GM19351 (cell line): ENCODE results near the gene STK32B.
"Not testable (repeated sequence)": the region's sequence is repeated elsewhere in the genome, so short reads cannot be mapped to it uniquely, and the experiment has no call there.

Source experiments
- ATAC-seq: cut with Tn5 transposase; IDR thresholded peaks from one replicate; pipeline ENCODE4 v1.9.1; 2021; ENCODE audit warnings: mild to moderate bottlenecking, moderate library complexity; ENCODE audit not compliant: unreplicated experiment

STK32B gene

DNA sequence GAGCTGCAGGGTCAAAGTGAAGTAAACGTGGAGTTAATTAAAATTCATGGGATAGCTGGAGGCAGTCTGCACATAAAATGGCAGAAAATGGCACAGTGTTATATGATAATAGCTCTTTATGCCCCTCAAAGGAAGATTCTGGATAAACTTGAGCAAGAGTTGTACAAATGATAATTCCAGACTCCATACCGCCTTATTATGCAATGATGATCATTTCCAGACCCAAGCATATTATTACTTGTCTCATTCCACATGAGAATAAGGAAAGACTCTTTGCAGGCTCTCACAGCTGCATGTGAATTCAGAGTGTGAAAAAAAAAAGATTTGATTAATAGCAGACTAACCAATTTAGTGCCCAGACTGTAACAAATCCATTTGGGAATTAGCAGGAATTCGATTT, 105.4 kb downstream of the STK32B start:
- ATAC-seq: no peak

DNA sequence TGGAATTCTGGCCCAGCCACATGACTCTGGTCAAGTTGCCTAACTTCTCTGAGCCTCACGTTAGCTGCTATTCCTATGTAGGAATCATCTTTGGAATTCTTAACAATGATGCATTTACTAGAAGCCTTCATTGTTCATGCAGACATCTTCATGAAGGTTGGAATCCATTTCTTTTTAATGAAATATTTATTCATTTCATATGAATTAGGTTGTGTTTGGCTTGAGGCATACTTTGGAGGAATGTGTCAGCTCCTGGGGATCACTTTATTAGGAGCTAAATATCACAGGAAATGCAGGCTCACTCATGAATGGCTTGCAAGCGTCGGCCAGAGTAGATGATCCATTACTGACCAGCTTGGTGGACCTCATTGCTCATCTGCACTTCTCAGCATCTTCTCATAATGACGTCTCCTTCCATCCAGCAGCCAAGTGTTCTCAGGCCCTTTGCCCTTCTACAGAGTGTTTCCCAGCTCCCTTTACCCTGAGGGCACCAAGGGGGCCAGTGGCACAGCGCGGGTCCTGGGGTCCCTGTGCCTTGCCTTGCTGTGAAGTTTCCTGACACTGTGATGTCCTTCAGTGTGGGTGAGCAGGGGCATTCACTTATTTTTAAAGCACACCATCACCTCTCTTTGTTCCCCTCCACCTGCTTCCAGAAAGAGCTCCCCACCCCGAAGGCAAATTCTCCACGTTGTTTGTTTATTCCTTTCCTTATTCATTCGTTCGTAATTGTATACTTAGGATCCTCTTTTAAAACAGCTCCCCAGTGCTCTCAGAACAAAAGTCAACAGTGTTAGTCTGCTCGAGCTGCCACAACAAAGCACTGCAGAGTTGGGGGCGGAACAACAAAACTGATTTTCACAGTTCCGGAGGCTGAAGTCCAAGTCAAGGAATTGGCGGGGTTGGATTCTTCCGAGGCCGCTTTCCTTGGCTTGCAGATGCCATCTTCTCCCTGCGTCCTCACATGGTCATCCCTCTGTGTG, 106.8 kb downstream of the STK32B start:
- ATAC-seq: no peak

DNA sequence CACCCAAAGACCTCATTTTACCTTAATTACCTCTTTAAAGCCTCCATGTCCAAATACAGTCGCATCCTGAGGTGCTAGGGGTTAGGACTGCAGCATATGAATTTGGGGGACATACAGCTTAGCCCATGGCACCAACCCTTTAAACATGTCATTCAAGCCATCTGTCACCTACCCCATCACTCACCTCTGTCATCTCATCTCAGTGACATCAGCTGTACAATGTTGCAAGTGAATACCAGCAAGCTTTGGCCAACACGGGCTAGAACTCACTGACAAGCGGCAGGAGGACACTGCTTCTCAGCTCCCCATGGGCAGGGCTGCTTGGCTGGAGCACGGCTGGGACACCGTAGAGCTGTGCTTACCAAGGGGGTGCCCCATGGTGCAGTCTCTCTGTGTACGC, 107.5 kb downstream of the STK32B start:
- ATAC-seq: no peak

DNA sequence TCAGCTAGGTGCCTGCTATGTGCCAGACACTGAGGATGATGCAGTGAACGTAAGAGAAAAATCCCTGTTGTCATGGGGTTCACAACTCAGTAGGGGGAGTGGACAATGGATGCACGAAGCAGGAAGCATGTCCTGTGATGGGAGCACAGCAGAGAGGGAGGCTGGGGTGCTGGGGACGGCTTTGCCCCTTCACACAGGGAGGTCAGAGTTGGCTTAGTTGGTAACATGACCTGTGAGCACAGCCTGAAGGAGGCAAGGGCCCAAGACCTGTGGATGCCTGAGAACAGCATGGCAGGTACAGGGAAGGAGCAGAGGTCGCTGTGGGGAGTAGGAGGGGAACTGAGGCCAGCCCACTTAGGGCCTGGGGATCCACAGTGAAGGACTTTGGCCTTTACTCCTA, 109.4 kb downstream of the STK32B start:
- no peak for ATAC-seq

DNA sequence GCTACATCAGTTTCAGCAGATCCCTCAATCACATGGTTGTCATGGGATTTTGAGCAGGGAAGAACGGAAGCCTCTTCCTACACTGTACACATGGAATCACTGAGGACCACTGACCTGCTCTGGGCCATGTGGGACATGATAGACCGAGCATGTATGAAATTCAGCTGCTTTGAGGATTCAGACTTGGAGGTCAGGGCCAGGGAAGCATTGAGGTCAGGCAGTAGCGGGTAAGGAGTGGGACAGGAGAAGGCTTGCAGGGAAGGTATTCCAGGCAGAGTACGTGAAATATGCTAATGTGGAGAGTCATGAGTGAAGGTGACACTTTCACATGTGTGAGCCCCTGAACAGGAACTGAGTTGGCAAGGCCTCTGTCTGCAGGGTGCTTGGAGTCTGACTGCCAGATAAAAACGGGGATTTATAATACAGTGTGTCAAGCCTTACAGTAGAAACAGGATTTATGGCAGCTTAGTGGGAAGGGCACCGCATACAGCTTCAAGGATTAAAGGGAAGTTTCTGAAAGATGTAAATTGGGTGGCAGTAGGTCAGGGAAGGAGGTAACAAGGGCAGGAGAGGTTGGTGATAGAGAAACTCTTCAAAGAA, 111.7 kb downstream of the STK32B start:
- no peak for ATAC-seq

DNA sequence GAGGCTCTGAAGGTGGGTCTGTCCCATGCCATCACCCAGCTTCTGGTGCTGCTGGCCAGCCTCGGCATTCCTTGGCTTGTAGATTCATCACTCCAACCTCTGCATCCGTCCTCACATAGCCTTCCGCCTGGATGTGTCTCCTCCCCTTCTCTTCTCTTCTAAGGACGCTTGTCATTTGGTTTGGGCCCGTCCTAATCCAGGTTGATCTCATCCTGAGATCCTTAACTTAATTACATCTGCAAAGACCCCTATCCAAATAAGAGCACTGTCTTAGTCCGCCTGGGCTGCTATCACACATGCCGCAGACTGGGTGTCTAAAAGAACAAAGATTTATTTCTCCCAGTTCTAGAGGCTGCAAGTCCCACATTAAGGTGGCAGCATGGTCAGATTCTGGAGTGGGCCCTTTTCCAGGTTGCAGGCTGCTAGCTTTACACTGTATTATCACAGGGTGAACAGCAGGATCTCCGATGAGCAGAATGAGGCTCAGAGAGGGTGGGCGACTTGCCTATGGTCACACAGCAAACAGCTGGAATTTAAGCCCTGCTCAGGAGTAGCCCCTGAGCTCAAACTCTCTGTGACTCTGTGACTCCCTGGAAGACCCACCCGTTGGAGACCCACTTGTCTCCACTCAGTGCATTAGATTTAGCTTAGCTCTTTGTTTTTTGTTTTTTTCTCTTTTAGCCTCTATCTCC, 113.1 kb downstream of the STK32B start:
- no peak for ATAC-seq

DNA sequence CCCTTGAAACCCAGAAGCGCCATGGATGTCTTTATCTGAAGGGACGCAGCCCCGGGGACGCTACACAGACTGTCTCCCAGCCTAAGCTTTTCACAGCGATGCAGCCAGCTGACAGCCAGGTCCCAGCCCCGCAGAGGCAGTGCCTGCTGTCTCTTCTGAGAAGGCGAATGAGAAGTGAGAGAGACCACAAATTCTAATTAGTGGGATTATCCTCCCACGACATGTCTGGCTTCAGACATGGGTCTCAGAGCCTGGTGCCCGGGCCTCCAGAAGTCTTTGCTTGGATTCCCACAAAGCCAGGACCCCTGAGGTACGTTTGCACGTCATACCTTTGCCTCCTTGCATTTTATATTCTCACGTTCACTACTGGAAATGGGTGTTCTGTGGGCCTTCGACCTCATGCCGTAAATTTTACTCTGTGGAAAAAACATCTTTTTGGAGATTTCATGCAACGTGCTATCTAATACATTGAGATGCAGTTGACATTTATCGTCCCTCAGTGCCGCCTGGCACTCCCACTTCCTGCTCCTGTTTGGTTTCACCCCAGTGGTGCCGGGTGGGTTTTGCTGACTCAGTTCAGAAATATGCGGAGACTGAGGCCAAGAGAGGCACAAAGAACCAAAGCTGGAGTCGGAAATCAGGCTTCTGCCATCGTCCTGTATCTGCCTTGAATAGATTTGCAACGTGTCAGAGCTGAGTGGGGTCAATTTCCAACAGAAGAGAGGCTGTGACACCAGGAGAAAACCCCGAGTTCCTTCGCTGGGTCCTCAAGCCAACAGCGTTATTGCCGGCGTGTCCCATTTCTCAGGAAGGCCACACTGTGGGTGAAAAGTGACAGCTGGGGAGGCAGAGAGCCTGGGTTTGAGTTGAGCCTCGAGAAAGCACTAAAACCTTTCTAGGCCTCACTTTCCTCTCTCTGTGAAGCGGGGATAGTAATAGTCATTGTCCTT, 114.4 kb downstream of the STK32B start:
- no peak for ATAC-seq

DNA sequence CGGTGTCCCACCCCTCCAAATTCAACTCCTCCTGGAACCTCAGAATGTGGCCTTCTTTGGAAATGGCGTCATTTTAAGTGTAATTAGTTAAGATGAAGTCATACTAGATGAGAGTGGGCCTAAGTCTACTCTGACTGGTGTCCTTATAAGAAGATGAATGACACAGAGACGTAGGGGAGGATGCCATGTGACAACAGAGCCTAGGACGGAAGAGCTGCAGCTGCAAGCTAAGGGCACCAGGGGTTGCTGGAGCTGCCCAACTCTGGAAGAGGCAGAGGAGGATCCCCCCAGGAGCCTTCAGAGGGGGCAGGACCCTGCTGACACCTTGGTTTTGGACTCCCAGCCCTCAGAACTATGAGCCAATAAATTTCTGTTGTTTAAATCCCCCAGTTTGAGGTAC, 115.1 kb downstream of the STK32B start:
- no peak for ATAC-seq

DNA sequence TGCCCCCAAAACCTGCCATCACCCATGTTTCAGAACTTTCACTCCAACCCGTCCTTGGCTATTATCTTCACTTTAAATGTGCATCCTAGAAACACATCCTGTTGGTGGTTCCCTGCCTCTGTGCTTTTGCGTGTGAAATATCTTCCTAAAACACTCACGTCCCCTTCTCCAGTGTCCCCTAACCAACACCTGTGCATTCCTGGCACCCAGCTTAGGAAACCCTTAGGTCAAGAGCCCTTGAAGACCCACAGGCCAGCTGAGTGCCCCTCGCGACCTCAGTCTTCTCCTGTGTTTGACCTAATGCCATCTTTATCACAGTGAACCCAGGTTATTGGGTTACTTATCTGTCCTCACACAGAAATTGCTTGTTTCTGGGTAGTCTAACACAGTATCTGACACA, 117.6 kb downstream of the STK32B start:
- ATAC-seq: no peak

DNA sequence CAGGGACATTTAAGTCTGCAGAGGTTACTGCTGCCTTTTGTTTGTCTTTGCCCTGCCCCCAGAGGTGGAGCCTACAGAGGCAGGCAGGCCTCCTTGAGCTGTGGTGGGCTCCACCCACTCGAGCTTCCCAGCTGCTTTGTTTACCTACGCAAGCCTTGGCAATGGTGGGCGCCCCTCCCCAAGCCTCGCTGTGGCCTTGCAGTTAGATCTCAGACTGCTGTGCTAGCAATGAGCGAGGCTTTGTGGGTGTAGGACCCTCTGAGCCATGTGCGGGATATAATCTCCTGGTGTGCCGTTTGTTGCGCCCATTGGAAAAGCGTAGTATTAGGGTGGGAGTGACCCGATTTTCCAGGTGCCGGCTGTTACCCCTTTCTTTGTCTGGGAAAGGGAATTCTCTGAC, 124.6 kb downstream of the STK32B start:
- ATAC-seq: not testable (repeated sequence)

DNA sequence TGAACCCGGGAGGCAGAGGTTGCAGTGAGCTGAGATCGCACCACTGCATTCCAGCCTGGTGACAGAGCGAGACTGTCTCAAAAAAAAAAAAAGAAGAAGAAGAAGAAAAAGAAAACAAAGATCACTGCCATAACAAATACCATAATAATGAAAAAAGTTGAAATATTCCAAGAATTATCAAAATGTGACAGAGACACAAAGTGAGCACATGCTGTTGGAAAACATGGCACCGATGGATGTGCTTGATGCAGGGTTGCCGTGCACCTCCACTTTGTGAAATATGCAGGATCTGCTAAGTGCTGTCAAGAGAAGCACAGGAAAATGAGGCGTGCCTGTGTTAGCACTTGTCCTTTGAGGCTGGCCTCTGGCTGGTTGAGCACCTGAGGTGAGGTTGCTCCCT, 133.3 kb downstream of the STK32B start:
- ATAC-seq: no peak

DNA sequence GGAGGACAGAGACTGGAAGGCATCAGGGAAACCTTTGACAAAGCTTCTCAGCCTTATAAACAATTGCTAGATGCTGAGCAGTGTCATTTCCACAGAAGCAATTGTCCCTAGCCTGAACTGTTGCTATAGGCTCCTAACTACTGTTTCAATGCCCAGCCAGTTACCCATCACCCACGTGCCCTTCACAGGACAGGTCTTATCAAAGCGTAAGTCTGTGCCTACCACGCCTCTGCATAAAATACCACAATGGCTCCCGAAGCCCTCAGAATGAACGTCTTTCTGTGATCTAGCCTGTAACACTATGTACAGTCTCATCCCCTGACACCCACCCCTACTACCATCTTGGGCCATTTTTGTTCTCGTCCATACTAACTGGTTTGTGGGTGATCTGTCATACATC, 134.3 kb downstream of the STK32B start:
- ATAC-seq: no peak

DNA sequence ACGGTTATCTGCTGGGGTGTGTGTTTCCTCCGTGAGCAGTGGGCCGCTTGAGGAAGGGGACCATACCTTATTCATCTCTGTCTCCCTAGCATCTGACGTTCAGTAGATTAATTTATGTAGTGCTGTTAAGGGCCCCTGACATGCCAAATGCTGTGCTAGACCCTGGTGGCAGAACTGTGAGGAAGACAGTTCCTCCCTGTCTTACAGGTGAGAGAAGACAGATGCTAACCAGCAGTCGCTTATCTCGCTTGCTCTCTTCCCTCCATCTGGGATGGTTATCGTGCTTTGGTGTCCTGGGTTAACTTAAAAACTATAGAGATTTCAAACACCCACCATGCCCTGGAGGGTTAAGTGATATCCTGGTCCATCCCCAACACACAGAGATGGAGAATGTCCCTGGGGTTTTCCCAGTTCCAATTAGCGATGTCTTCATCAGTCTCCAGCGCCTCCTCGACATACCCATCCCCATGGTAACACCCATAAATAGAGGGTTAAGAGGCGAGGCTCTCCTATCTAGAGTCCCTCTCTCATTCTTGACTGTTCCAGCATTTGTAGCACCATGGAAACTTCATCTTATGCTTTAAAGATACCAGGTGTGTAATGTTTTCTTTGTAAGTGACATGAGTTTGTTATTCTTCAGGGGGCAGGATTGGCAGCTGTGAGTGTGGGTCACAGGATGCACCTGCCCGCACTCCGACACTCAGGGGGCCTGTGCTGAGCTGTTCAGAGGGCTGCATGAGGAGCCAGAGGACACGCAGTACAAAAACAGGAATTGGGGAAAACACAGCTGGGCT, 135.2 kb downstream of the STK32B start:
- no peak for ATAC-seq

DNA sequence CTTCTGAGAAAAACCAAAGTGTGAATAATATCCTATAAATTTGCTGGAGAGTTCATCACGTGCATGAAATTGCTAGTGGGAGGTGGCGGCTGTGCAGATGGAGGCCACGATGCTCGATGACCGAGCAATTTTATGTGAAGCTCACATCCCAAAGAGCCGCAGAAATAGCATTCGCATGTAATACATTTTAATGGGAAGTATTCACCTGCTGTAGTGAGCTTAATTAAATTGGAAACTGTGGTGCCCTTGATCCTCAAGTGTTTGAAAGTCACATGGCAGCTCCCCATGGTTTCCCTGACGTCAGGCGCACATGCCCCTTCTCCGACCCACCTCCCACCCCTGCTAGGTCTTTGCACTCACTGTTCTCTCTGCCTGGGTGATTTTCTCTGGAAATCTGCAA, 136.8 kb downstream of the STK32B start:
- ATAC-seq: no peak

DNA sequence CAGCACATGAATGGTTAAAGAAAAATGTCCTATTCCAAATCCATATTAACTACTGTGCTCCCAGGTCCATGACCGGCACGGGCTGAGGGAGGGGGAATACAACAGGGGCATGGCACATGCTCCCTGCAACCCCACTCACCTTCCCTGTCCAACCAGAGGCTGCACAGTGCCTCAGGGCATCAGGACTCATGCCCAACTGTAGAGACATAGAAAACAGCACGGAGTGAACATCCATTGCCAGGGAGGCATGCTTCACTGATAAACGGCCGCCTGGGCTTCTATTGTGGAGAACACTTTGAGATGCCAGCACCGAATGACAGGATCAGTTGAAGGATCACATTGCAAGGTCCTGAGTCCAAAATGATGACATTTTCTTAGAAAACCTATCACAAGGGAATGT, 140.6 kb downstream of the STK32B start:
- no peak for ATAC-seq

DNA sequence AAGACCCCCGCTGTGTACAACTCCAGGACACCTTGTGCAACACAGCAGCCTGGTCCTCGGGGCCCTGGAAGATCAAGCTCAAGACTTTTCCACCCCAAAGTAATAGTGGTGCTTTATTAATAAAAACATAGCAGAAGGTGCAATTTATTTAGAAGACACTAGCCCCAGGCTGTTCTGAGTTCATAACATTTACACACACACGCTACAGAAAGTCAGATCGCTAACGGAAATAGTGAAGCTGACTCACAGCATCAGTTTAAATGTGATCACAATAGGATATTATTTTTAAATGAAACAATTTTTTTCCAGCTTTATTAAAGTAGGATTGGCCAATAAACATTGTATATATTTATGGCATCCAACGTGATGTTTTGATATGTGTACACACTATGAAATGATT, 141.0 kb downstream of the STK32B start:
- no peak for ATAC-seq

DNA sequence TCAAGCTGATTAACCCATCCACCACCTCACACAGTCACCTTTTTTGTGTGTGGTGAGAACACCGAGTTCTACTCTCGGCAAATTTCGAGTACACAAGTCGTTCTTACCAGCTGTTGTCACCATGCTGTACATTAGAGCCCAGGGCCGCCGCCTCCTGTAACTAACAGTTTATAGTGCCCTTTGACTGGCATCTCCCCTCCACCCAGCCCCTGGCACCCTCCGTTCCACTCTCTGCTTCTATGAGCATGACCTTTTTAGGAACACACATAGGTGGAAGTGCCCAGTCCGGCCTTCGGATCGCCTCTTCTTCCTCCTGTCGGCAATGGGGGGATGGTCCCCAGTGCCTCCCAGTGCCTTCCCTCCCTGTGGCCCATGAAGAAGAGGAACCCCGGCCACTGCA, 141.4 kb downstream of the STK32B start:
- ATAC-seq: no peak

DNA sequence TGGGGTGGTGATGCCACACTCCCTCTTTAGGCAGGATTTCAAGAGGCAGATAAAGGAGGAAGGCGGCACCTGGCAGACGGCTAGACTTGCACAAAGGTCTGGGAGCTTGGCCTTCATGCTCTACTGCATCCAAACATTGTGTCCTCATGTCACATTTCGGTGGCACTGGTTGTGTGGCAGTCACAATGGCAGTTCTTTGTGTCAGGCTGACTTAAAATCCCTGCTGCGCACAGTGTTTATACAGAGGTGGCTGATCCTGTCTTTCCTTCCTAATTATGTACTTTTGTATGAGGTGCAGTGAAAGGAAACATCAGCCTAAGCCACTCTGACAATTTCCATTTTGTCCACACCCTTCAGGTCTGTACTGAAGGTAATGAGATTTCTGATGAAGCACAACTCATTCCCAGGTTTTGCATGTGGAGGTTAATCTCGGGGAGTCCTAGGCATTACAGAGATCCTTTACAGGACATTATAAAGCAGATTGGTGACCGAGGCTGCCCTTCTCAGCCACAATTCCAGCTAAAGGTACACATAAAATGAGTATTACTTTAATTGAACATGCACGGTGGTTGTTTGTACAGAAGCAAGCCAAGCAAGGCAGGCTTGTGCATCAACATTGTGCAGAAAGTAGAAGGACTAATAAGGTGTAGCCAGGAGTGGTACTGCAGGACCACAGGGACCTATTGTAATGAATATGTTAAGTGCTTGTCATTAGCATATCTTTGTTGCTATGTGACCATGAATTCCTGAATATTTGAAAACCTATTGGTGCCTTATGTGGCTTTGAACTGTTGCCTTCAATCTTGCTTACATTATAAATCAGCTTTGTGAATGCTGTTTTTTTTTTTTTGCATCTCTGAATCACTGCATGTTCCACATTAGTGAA, 147.6 kb downstream of the STK32B start:
- ATAC-seq: no peak

DNA sequence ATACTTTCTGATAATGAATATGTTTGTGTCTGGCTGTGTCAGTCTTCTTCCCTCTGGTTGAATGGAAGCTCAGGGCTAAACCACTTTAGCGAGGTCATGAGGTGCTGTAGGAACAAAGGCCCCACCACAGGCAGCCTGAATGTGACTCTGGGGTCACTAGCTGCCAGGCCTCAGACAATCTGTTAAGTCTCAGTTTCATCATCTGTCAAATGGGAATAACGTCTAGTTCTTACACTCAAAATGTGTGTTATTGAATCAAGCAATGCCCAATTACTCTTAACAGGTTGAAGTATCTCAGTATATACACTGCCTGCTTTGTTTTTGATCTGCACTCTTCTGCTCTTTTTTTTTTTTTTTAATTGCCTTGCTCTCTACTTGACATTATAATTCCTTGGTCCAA, 148.6 kb downstream of the STK32B start:
- ATAC-seq: no peak
